ENCODE results near the gene ACADVL. TPM values are rescaled to one million over a fixed set of nuclear protein-coding genes. Genes with fewer than 3 reads are reported as not detected.

Gene ACADVL
- polyA plus RNA-seq, 1 of the 3 experiments (the other 2 are of a cell fraction): 635 TPM

GRCh38 chr17:7222972-7223292 lies 3.2 kb downstream of the ACADVL start (continued):
- TF ChIP-seq FOXM1 (IDR thresholded peaks at IDR 0.05; ENCODE audit: low read depth) (no peak), TAF1 (IDR thresholded peaks at IDR 0.05; ENCODE audit: borderline replicate concordance, low read depth, low read length) (no peak), NRF1 (IDR thresholded peaks at IDR 0.05; ENCODE audit: low read depth, low read length) (no peak)

- H3K4me3 ChIP-seq (ENCODE audit: low read depth in 2 of 2, low read length in 1 of 2): no peak overlapping the region
- H3K4me1 ChIP-seq (ENCODE audit: control insufficient read depth in 1 of 2, insufficient read depth in 2 of 2, low read depth in 1 of 2, low read length in 1 of 2): peaks cover 8 to 28% of the 10 kb centered on the region in 2 experiments; a peak in 2 of 4 replicates
- no peak overlapping the region for H3K4me2 ChIP-seq
- no peak overlapping the region for H2AFZ ChIP-seq (ENCODE audit: low read depth)
- no peaks in the 10 kb centered on the region for H3K27me3 ChIP-seq (ENCODE audit: insufficient read depth)
- H3K9me2 ChIP-seq: no peaks in the 10 kb centered on the region
- no peaks in the 10 kb centered on the region for H3K9me3 ChIP-seq
- 95% methylated on average over 3 of the region's 4 CpGs for WGBS (ENCODE audit: low lambda C conversion rate)
- ChIA-PET CTCF (interaction anchor here (3.5 kb wide), 1 partner anchor 9 kb away, joined by 15 read pairs; no protein-coding TSS in a partner anchor), POLR2A (interaction anchor here (4.9 kb wide), 1 partner anchor 11 kb away, joined by 27 read pairs; the partner anchor contains the start of gene DVL2)
- peaks cover 22% of the 10 kb centered on the region for H3K79me2 ChIP-seq (ENCODE audit: insufficient read depth)
- 0 out of 4 replicates have a peak overlapping the region, but pooled peaks of 1 of the 2 experiments have one; percentile 11 for H3K27ac ChIP-seq (ENCODE audit: low read depth in 2 of 2, low read length in 1 of 2)
- no peak for DNase-seq
- H3K9ac ChIP-seq: no peak overlapping the region
- TF ChIP-seq EP300 (IDR thresholded peaks at IDR 0.05; ENCODE audit: borderline replicate concordance in 1 of 2, low read depth in 1 of 2, low read length in 1 of 2) (no peak), GATA2 (CRISPR knock-in tag; IDR thresholded peaks at IDR 0.05) (no peak), RFX5 (IDR thresholded peaks at IDR 0.05; ENCODE audit: low read length) (no peak), EZH2phosphoT487 (IDR thresholded peaks at IDR 0.05; ENCODE audit: borderline replicate concordance, low read depth) (no peak), RXRA (IDR thresholded peaks at IDR 0.05; ENCODE audit: borderline replicate concordance, low read depth) (no peak), MAX (IDR thresholded peaks at IDR 0.05; ENCODE audit: low read depth) (no peak), POLR2AphosphoS5 (IDR thresholded peaks at IDR 0.05; ENCODE audit: low read depth, low read length) (no peak), PBX3 (IDR thresholded peaks at IDR 0.05) (no peak), MEF2A (IDR thresholded peaks at IDR 0.05; ENCODE audit: borderline replicate concordance, low read depth) (no peak), RCOR1 (IDR thresholded peaks at IDR 0.05; ENCODE audit: low read length) (no peak), SIN3A (IDR thresholded peaks at IDR 0.05; ENCODE audit: borderline replicate concordance, low read depth, low read length) (no peak), YY1 (IDR thresholded peaks at IDR 0.05; ENCODE audit: low read depth) (no peak), IRF3 (IDR thresholded peaks at IDR 0.05; ENCODE audit: low read depth, low read length) (no peak), FOXM1 (IDR thresholded peaks at IDR 0.05; ENCODE audit: low read depth) (no peak)
- no peaks in the 10 kb centered on the region; the same call in 1 of the 2 replicates for H4K20me1 ChIP-seq (ENCODE audit: insufficient read depth)
- H3F3A ChIP-seq (replicated peaks; ENCODE audit: insufficient read depth): peaks cover 39% of the 10 kb centered on the region
- peaks cover 31 to 61% of the 10 kb centered on the region in 2 experiments for H3K36me3 ChIP-seq (replicated peaks in 1 of 2; ENCODE audit: control insufficient read depth in 1 of 2, insufficient read depth in 2 of 2, low read length in 1 of 2)
These were observed 3.6 kb downstream of the ACADVL start for GRCh38 chr17:7223375-7223774.
